ENCODE data around the gene PRR33. TPM values are rescaled to one million over a fixed set of nuclear protein-coding genes. Genes with fewer than 3 reads are reported as not detected.

PRR33 gene
- total RNA-seq, 2 experiments from 2014 or later = 0.07 to 0.12 TPM

- intact Hi-C loops (cut with micrococcal nuclease) = no loop called here
- H3K27ac Mint-ChIP-seq = no peak overlapping the region
- H3K27me3 Mint-ChIP-seq (ENCODE audit: low read depth) = no peaks in the 10 kb centered on the region
- H3K36me3 Mint-ChIP-seq (ENCODE audit: low read depth) = no peaks in the 10 kb centered on the region
- DNase-seq = no peak
- H3K4me1 Mint-ChIP-seq (ENCODE audit: low read depth) = peaks cover 48% of the 10 kb centered on the region
- no peak overlapping the region for H3K4me3 Mint-ChIP-seq
- no peaks in the 10 kb centered on the region for H3K9me3 Mint-ChIP-seq
- CTCF ChIA-PET = interaction anchor here (1.0 kb wide), 1 partner anchor 41 kb away, joined by 3 read pairs; no protein-coding TSS in a partner anchor
Observed at GRCh38 chr11:1873048-1873812, 18.5 kb downstream of the PRR33 start.

- H3K4me3 Mint-ChIP-seq = no peak overlapping the region
- no peaks in the 10 kb centered on the region for H3K36me3 Mint-ChIP-seq (ENCODE audit: low read depth)
- H3K9me3 Mint-ChIP-seq = no peaks in the 10 kb centered on the region
- CTCF ChIA-PET = interaction anchor here (1.0 kb wide), 1 partner anchor 40 kb away, joined by 3 read pairs; no protein-coding TSS in a partner anchor
- DNase-seq = no peak
- no peaks in the 10 kb centered on the region for H3K27me3 Mint-ChIP-seq (ENCODE audit: low read depth)
- H3K27ac Mint-ChIP-seq = no peak overlapping the region
- intact Hi-C loops (cut with micrococcal nuclease) = no loop called here
- H3K4me1 Mint-ChIP-seq (ENCODE audit: low read depth) = peaks cover 50% of the 10 kb centered on the region
Observed at GRCh38 chr11:1872267-1872985, 19.3 kb downstream of the PRR33 start.

DNA sequence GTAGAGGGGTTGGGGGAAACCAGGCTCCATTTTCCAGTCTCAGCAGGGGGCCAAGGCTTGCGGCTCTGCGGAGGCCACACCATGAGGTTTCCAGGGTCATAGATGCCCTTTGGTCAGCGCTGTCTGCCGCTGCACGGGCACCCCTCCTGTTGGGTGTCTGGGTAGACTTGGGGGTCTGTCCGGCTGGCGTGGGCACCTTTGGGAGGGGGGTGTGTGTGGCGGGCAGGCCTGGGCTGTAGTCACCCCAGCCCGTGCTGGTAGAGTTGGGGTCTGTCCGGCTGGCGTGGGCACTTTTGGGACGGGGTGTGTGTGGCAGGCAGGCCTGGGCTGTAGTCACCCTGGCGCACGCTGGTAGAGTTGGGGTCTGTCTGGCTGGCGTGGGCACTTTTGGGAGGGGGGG, 20.2 kb downstream of the PRR33 start:
- CTCF ChIA-PET = no interaction called here
- DNase-seq = no peak
- no peaks in the 10 kb centered on the region for H3K9me3 Mint-ChIP-seq

GRCh38 chr11:1870721-1871466, 20.8 kb downstream of the PRR33 start:
- Mint-ChIP-seq H3K9me3 (no peaks in the 10 kb centered on the region), H3K27me3 (ENCODE audit: low read depth) (no peaks in the 10 kb centered on the region), H3K4me1 (ENCODE audit: low read depth) (peaks cover 52% of the 10 kb centered on the region), H3K27ac (peak overlapping the region; percentile 46), H3K36me3 (ENCODE audit: low read depth) (no peaks in the 10 kb centered on the region), H3K4me3 (peak overlapping the region; percentile 50)
- CTCF ChIA-PET = interaction anchor here (0.6 to 2.9 kb wide), 2 partner anchors 11 to 124 kb away, joined by 3 to 9 read pairs; no protein-coding TSS in a partner anchor
- DNase-seq = peak; percentile 35
- intact Hi-C loops (cut with micrococcal nuclease) = no loop called here

More for the DNA sequence above, 20.2 kb downstream of the PRR33 start:
- Mint-ChIP-seq H3K27ac (no peak overlapping the region), H3K4me1 (ENCODE audit: low read depth) (peaks cover 49% of the 10 kb centered on the region), H3K4me3 (no peak overlapping the region), H3K36me3 (ENCODE audit: low read depth) (no peaks in the 10 kb centered on the region), H3K27me3 (ENCODE audit: low read depth) (no peaks in the 10 kb centered on the region)
- intact Hi-C loops (cut with micrococcal nuclease) = no loop called here

DNA sequence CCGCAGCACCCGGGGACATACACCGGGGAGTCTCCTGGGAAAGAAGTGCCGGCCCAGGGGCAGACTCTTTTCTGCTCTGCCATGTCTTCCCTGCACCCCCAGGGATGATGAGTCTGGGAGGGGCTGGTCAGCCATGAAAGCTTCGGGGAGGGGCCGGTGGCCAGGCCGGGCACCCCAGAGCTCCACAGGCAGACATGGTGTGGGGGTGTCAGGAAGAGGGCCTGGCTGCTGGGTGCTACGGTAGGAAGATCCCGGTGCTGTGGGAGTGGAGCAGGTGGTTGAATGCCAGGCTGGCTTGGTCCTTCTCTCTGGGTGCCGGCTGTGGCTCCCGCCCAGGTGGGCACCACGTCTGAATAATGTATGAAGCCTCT, 21.4 kb downstream of the PRR33 start:
- H3K9me3 Mint-ChIP-seq = no peaks in the 10 kb centered on the region

DNA sequence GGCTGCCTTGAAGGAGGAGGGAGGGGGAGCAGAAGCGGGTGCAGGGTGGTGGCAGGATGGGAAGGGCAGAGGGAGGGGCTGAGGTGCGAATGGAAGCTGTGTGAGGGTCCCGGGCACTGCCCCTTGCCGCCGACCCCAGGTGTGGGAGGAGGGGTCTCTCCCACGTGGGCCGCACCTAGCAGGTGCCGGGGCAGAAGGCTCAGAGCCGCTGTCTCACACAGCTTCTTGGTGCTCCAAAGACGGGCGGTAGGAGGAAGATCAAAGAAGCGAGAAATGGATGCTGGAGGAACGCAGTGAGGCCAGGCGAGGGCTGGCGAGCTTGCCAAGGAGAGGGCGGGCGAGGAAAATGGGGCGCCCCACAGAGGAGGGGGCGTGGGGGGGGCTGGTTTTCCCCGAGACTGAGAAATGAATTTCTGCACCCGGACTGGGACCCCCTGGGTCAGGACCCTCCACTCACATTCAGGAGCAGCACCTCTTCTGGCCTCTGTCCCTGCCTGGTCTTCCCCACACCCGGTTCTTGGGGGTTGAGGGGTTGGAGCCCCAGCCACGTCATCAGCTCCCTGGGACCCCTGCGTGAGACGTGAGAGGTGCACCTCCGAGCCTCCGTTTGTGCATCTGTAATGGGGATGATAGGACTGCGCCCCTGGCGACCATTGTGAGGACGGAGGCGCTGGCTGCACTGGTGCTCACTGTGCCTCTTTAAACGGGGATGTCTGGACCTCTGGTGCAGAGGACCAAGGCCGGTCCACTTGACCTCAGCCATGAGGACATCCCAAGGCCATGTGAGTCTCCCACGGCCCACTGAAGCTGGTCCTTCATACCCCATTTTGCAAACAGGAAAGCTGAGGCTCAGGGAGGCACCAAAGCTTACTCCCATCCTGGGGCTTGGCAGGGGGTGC, 22.0 kb downstream of the PRR33 start:
- no peak for DNase-seq
- Mint-ChIP-seq H3K36me3 (ENCODE audit: low read depth) (no peaks in the 10 kb centered on the region), H3K27me3 (ENCODE audit: low read depth) (no peaks in the 10 kb centered on the region), H3K9me3 (no peaks in the 10 kb centered on the region), H3K4me3 (no peak overlapping the region), H3K4me1 (ENCODE audit: low read depth) (peaks cover 57% of the 10 kb centered on the region), H3K27ac (no peak overlapping the region)
- CTCF ChIA-PET = interaction anchor here (0.6 to 2.9 kb wide), 2 partner anchors 12 to 16 kb away, joined by 3 to 9 read pairs; no protein-coding TSS in a partner anchor
- intact Hi-C loops (cut with micrococcal nuclease) = loop anchor here (2.0 kb wide), 1 partner anchor 17 kb away; the partner anchor contains the start of gene LSP1

More for the DNA sequence above, 21.4 kb downstream of the PRR33 start:
- H3K4me1 Mint-ChIP-seq (ENCODE audit: low read depth) = peaks cover 56% of the 10 kb centered on the region
- H3K36me3 Mint-ChIP-seq (ENCODE audit: low read depth) = no peaks in the 10 kb centered on the region
- no peak overlapping the region for H3K4me3 Mint-ChIP-seq
- intact Hi-C loops (cut with micrococcal nuclease) = no loop called here
- no peak overlapping the region for H3K27ac Mint-ChIP-seq
- CTCF ChIA-PET = interaction anchor here (0.6 to 2.9 kb wide), 2 partner anchors 12 to 125 kb away, joined by 3 to 9 read pairs; no protein-coding TSS in a partner anchor
- DNase-seq = no peak
- H3K27me3 Mint-ChIP-seq (ENCODE audit: low read depth) = no peaks in the 10 kb centered on the region

GRCh38 chr11:1868636-1869291, 22.9 kb downstream of the PRR33 start:
- CTCF ChIA-PET = interaction anchor here (0.6 to 2.9 kb wide), 2 partner anchors 13 to 15 kb away, joined by 3 to 9 read pairs; no protein-coding TSS in a partner anchor
- Mint-ChIP-seq H3K4me1 (ENCODE audit: low read depth) (peaks cover 60% of the 10 kb centered on the region), H3K4me3 (no peak overlapping the region), H3K27me3 (ENCODE audit: low read depth) (no peaks in the 10 kb centered on the region), H3K36me3 (ENCODE audit: low read depth) (no peaks in the 10 kb centered on the region), H3K9me3 (no peaks in the 10 kb centered on the region), H3K27ac (no peak overlapping the region)
- no peak for DNase-seq
- intact Hi-C loops (cut with micrococcal nuclease) = loop anchor here (2.0 kb wide), 1 partner anchor 16 kb away; the partner anchor contains the start of gene LSP1

GRCh38 chr11:1868056-1868635, 23.5 kb downstream of the PRR33 start:
- Mint-ChIP-seq H3K36me3 (ENCODE audit: low read depth) (no peaks in the 10 kb centered on the region), H3K4me3 (no peak overlapping the region), H3K27ac (no peak overlapping the region), H3K27me3 (ENCODE audit: low read depth) (no peaks in the 10 kb centered on the region), H3K4me1 (ENCODE audit: low read depth) (peaks cover 58% of the 10 kb centered on the region), H3K9me3 (no peaks in the 10 kb centered on the region)
- intact Hi-C loops (cut with micrococcal nuclease) = loop anchor here (2.0 kb wide), 1 partner anchor 15 kb away; the partner anchor contains the start of gene LSP1
- CTCF ChIA-PET = interaction anchor here (2.9 kb wide), 1 partner anchor 14 kb away, joined by 9 read pairs; no protein-coding TSS in a partner anchor
- DNase-seq = no peak

DNA sequence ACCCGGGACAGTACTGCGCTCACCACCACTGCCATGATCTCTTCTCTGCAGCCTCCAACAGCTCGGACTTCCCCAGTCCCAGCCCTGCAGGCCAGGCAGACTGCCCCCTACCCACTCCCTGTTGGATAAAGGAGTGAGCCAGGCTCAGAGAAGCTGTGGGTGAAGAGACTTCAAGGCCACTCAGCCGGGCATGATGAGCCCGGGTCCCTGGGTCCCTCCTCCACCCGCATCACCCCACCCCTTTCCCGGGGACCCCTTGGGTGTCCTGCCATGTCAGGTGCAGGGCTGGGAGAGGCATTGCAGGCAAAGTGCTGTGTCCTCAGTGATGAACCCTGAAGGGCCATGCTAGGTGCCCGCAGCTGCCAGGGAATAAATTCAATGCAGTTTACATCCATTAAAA, 24.3 kb downstream of the PRR33 start:
- intact Hi-C loops (cut with micrococcal nuclease) = no loop called here
- CTCF ChIA-PET = interaction anchor here (1.2 kb wide), 1 partner anchor 14 kb away, joined by 3 read pairs; no protein-coding TSS in a partner anchor
- no peak overlapping the region for H3K27ac Mint-ChIP-seq
- H3K4me1 Mint-ChIP-seq (ENCODE audit: low read depth) = peaks cover 53% of the 10 kb centered on the region
- H3K4me3 Mint-ChIP-seq = no peak overlapping the region
- no peaks in the 10 kb centered on the region for H3K27me3 Mint-ChIP-seq (ENCODE audit: low read depth)
- H3K9me3 Mint-ChIP-seq = no peaks in the 10 kb centered on the region
- DNase-seq = no peak
- no peaks in the 10 kb centered on the region for H3K36me3 Mint-ChIP-seq (ENCODE audit: low read depth)

GRCh38 chr11:1866776-1867175, 24.9 kb downstream of the PRR33 start:
- CTCF ChIA-PET = interaction anchor here (1.2 kb wide), 1 partner anchor 14 kb away, joined by 3 read pairs; no protein-coding TSS in a partner anchor
- H3K27ac Mint-ChIP-seq = no peak overlapping the region
- peaks cover 46% of the 10 kb centered on the region for H3K4me1 Mint-ChIP-seq (ENCODE audit: low read depth)
- H3K9me3 Mint-ChIP-seq = no peaks in the 10 kb centered on the region
- no peaks in the 10 kb centered on the region for H3K36me3 Mint-ChIP-seq (ENCODE audit: low read depth)
- H3K4me3 Mint-ChIP-seq = no peak overlapping the region
- intact Hi-C loops (cut with micrococcal nuclease) = no loop called here
- no peaks in the 10 kb centered on the region for H3K27me3 Mint-ChIP-seq (ENCODE audit: low read depth)
- no peak for DNase-seq
